ENCODE data around the gene NKX2-8.
"Not testable (repeated sequence)": the region's sequence is repeated elsewhere in the genome, so short reads cannot be mapped to it uniquely, and the experiment has no call there.

Gene NKX2-8

DNA sequence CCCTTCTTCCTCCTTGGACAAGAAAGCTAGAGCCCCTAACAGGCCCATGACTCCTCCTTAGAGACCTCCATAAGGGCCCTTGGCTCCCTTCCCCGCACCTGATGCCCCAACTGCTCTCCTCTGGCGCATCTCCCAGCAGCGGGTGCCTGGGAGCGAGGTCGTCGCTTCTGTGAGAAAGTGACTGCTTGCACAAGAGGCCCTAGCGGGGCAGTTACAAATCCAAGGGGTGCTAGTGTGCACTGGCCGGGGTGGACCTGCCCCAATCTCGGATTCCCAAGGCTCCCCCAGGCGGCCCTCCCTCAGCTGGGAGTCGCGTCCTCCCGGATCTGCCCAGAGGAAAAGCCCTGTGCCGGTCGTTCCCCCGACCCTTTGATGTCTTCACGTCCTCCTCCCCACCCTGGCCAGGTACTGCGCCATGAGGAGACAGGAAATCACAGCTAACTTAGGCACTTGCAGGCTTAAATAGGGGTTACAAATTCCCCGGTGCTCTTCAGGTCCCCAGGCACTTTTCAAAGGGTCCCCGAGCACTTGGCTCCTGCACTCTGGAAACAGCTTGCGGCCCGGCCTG lies 2.8 kb downstream of the NKX2-8 start:
- no peak for DNase-seq

DNA sequence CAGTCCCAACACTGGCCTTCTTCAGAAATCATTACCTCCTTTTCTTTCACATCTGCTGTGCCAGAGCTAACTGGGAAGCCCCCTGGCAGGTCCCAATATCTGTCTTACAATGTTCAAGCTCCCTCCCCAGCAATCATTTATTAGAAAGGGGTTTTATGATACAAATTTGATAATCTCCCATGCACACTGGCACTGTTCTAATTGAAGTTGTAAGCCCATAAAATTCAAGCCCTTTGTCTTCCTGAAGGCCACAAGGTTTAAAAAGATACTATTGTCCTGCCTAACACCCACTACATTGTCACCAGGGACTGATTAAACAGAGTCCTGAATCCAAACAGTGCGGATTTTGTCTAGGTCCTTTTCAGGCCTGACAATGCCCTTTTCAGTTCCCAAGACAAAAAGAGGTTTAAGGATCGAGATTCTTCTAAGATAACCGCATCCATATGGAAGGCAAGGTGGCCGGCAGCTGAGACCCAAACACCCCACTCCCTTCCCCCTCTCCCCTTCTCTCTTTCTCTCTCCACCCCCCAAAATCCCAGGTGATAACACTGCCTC lies 3.3 kb downstream of the NKX2-8 start:
- no peak for DNase-seq

DNA sequence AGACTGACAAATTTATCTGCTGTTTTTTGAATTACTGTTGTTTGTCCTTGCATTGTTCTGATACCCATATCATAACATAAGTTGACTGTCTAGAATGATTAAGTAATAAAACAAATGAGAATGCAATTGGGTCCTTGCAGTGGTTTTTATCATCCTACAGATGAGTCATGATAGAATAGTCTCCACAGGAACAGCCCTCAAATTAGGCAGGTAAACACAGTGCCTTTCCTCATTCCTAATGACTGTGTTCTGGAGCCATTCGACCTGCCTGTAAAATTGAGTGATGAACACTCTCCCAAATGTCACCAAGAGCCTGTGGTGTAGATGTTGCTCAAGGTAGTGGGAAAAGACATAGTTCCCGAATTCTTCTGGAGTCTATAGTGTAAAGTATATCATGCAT lies 12.3 kb downstream of the NKX2-8 start:
- DNase-seq: no peak

DNA sequence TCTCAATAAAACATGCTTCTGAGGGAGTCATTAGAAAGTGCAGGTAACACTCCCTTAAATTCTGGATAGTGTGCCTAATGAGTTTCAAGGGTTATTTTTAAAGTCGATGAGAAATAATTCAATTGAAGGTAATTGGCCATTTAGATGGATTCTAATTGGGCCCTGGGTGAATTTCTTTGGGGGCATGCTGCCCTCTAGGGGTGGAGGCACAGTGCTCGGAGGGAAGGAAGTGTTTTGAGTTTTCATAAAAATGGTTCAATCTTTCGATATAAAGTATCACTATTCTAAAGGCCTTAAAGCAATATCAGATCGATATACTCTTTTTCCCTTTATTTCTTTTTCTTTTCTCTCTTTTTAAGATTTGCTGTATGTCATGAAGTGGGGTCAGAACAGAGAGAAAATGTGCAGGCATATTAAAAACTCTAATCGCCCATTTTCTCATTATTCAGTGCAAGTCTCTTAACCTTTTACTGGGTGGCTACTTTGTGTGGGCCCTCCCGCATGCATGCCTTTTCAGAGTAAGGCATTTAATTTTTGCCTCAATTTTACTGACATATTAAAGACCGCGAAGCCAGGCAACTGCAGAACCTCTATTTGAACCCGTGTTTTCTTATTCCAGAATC lies 25.5 kb downstream of the NKX2-8 start:
- DNase-seq: no peak

DNA sequence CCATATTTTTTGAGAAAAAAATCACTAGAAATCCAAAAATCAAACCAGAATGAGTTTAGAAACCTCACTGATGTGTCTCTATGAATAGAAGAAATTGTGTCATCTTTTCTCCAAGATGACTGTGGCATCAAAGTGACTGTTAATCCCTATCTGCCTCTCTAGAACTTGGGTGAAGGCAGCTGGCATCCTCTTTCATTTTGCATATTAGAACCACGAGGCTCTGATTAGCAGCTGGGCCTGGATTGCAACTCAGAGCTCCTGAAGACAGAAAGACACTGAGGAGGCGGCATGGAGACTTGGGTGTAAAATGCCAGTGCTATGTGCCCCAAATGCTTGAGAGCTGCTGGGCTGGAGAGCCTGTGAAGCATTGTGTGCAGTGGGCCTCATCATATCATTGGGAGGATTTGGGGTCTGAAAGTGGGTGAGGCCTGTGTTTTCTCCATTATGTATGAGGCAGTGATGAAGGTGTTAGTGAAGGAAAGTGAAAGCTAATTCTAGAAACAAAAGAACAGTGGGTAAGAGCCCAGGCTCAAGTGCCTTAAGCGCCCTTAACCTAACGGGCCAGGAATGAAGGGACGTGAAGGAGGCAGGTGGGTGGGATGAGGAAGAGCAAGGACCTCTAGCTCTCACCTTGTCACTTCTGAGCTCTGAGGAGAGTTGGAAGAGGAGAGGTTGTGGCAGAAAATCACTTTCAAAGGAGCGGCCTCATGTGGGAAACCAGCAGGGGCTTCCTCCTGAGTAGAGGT lies 26.2 kb downstream of the NKX2-8 start:
- DNase-seq: no peak

DNA sequence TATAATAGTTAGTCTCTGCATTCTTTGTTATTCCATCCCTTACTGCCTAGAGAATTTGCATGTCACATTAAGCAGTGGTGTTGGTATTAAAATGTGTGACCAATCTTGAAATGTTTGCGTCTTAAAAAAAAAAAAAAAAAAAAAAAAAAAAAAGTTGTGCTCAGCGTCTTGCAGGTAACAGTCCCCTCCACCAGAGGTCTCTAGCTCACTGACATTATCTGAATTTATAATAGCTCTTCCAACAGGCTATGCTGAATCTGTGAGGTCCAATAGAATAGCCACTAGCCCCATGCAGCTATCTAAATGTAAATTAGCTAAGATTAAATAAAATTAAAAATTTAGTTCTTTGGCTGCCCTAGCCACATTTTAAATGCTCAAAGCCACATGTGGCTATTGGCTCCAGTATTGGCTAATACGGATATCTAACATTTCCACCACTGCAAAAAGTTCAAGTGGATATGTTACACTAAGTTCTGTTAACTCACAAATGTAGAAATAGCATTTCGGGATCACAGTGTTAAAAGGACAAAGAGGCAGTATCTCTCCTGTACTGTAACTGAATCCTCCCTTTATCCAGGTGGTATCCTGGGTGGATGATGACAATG lies 28.7 kb downstream of the NKX2-8 start:
- DNase-seq: no peak

DNA sequence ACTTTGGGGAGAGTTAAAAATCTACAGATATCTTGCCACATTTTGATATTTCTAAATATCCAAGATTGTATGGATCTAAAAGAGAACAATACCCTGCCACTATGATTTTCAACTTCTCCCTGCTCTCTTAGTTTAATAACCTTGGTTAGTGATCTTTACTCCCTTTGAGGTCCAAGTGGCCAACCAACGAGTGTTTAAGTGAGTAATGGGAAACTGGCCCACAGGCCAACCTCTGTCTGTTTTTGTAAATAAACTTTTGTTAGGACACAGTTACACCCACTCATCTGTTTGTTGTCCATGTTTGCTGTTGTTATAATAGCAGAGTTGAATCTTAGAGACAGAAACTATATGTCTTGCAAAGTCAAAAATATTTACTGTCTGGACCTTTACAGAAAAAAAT lies 31.5 kb downstream of the NKX2-8 start:
- no peak for DNase-seq

DNA sequence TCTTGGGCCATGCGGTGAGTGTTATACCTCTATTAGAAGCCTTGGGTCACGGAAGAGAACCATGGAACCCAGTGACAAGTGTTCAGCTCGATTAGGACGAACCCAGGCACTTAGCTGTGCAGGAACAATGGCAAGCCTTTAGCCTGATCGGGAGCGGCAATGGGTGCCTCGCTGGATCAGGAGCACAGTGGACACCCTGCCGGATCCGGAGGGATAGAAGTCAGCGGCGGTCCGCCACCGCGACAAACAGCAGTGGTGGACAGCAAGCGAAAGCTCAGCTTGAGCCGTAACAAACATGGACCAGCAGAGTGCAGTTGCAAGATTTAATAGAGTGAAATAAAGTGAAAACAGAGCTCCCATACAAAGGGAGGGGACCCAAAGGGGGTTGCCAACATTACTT lies 38.1 kb downstream of the NKX2-8 start:
- not testable (repeated sequence) for DNase-seq

DNA sequence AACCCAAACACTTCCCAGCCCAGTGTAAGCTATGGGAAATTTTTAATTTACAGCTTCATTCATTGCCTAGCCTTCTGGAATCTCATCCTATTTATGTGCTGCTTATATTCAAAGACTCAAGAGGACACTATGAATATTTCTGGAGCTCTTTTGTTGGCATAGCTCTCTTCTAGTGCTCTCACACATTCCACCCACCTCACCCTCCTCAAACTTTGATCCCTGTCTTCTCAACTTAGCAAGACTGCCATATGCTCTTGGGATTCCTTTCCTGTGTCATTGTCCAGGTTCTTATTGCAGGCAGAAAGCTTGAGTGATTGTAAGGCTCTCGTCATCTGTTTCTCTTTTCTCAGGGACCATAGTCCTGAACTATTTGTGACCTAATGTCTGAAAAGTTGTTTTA lies 44.4 kb downstream of the NKX2-8 start:
- no peak for DNase-seq

All from activated naive CD4-positive, alpha-beta T cell (primary cell).